H9 (cell line): Measurements from ENCODE around the gene CCDC12. TPM values are rescaled to one million over a fixed set of nuclear protein-coding genes. Genes with fewer than 3 reads are reported as not detected.

Experiments
- DNase-seq: peaks from one replicate; pipeline ENCODE4 v3.0.0-alpha.2; 2017
- H2AFZ ChIP-seq: one replicate; pipeline ENCODE4 v1.6.1; 2013; ENCODE audit warnings: mild to moderate bottlenecking, low read length, control low read depth, moderate library complexity
- H2AK5ac ChIP-seq: 2 replicates; pipeline ENCODE4 v1.6.1; 2013; ENCODE audit warnings: low read length, control low read depth, mixed read lengths; ENCODE audit not compliant: insufficient read length
- H2BK120ac ChIP-seq: one replicate; pipeline ENCODE4 v1.6.1; 2013; ENCODE audit warnings: low read depth, mild to moderate bottlenecking, low read length, control low read depth, inconsistent platforms; ENCODE audit not compliant: poor library complexity, severe bottlenecking
- H2BK12ac ChIP-seq: 2 replicates; pipeline ENCODE4 v1.6.1; 2013; ENCODE audit warnings: low read length, control low read depth, mixed read lengths, low read depth; ENCODE audit not compliant: insufficient read length
- H2BK15ac ChIP-seq: 2 replicates; pipeline ENCODE4 v1.6.1; 2013; ENCODE audit warnings: low read depth, low read length, control low read depth
- H2BK20ac ChIP-seq: one replicate; pipeline ENCODE4 v1.6.1; 2013; ENCODE audit warnings: low read depth, mild to moderate bottlenecking, low read length, control low read depth, inconsistent platforms; ENCODE audit not compliant: poor library complexity, severe bottlenecking
- H2BK5ac ChIP-seq: 2 replicates; pipeline ENCODE4 v1.6.1; 2013; ENCODE audit warnings: low read length, control low read depth, mixed read lengths; ENCODE audit not compliant: insufficient read length
- H3K14ac ChIP-seq: 2 replicates; pipeline ENCODE4 v1.6.1; 2013; ENCODE audit warnings: low read length, control low read depth; ENCODE audit not compliant: insufficient read depth
- H3K18ac ChIP-seq: 2 replicates; pipeline ENCODE4 v1.6.1; 2013; ENCODE audit warnings: low read depth, mild to moderate bottlenecking, mixed read lengths, low read length, control low read depth; ENCODE audit not compliant: insufficient read length
- H3K23ac ChIP-seq: 2 replicates; pipeline ENCODE4 v1.6.1; 2013; ENCODE audit warnings: low read length, control low read depth, mixed read lengths, low read depth; ENCODE audit not compliant: insufficient read length
- H3K23me2 ChIP-seq: 2 replicates; pipeline ENCODE4 v1.6.1; 2013; ENCODE audit warnings: low read depth, mild to moderate bottlenecking, mixed read lengths, low read length, control low read depth; ENCODE audit not compliant: insufficient read length, poor library complexity, severe bottlenecking
- H3K27ac ChIP-seq: 2 replicates; pipeline ENCODE4 v1.5.1; 2013; ENCODE audit warnings: low read length, control low read depth, mixed read lengths, low read depth; ENCODE audit not compliant: insufficient read length
- H3K27me3 ChIP-seq: 2 replicates; pipeline ENCODE4 v1.6.1; 2013; ENCODE audit warnings: low read length, control low read depth, inconsistent platforms; ENCODE audit not compliant: insufficient read depth
- H3K4ac ChIP-seq: 2 replicates; pipeline ENCODE4 v1.6.1; 2013; ENCODE audit warnings: low read depth, mild to moderate bottlenecking, control low read depth, inconsistent platforms, low read length, moderate library complexity
- H3K4me1 ChIP-seq: 2 replicates; pipeline ENCODE4 v1.6.1; 2013; ENCODE audit warnings: low read length, control low read depth, inconsistent platforms; ENCODE audit not compliant: insufficient read depth
- H3K4me2 ChIP-seq: 2 replicates; pipeline ENCODE4 v1.6.1; 2013; ENCODE audit warnings: low read length, control low read depth, mixed read lengths; ENCODE audit not compliant: insufficient read length, insufficient read depth
- H3K56ac ChIP-seq: 2 replicates; pipeline ENCODE4 v1.6.1; 2013; ENCODE audit warnings: low read depth, mild to moderate bottlenecking, mixed read lengths, low read length, control low read depth; ENCODE audit not compliant: insufficient read length
- H3K79me1 ChIP-seq: 2 replicates; pipeline ENCODE4 v1.6.1; 2013; ENCODE audit warnings: low read depth, mild to moderate bottlenecking, moderate library complexity, low read length, control low read depth, inconsistent platforms; ENCODE audit not compliant: insufficient read depth, poor library complexity, severe bottlenecking
- H3K79me2 ChIP-seq: 2 replicates; pipeline ENCODE4 v1.6.1; 2013; ENCODE audit warnings: low read length, control low read depth, inconsistent platforms; ENCODE audit not compliant: insufficient read depth
- H3K9ac ChIP-seq: 2 replicates; pipeline ENCODE4 v1.6.1; 2013; ENCODE audit warnings: low read length, control low read depth, mixed read lengths; ENCODE audit not compliant: insufficient read length; ENCODE audit errors: extremely low read depth
- H3K9me3 ChIP-seq: one replicate; pipeline ENCODE4 v1.6.1; 2013; ENCODE audit warnings: low read depth, low read length, inconsistent platforms; ENCODE audit not compliant: control insufficient read depth
- H3T11ph ChIP-seq: one replicate; pipeline ENCODE4 v1.6.1; 2013; ENCODE audit warnings: mild to moderate bottlenecking, low read length, control low read depth, inconsistent platforms
- H4K20me1 ChIP-seq: one replicate; pipeline ENCODE4 v1.6.1; 2013; ENCODE audit not compliant: control insufficient read depth, insufficient read length, insufficient read depth
- H4K5ac ChIP-seq: 2 replicates; pipeline ENCODE4 v1.6.1; 2013; ENCODE audit warnings: low read depth, mild to moderate bottlenecking, mixed read lengths, low read length, control low read depth; ENCODE audit not compliant: insufficient read length
- H4K8ac ChIP-seq: replicated peaks from 2 replicates; pipeline ENCODE4 v1.6.1; 2013; ENCODE audit warnings: low read length, control low read depth, mixed read lengths, low read depth; ENCODE audit not compliant: insufficient read length
- H4K91ac ChIP-seq: 2 replicates; pipeline ENCODE4 v1.6.1; 2013; ENCODE audit warnings: low read depth, mild to moderate bottlenecking, moderate library complexity, mixed read lengths, low read length, control low read depth; ENCODE audit not compliant: insufficient read length
- H3K27ac Mint-ChIP-seq, 3 experiments: 2 replicates in 2 of 3; 3 replicates in 1 of 3; pipeline ENCODE4 v1.8.0; 2020 to 2021; ENCODE audit warnings: mixed read lengths in 3 of 3, mild to moderate bottlenecking in 1 of 3, moderate library complexity in 1 of 3
- H3K27me3 Mint-ChIP-seq: 2 replicates; pipeline ENCODE4 v1.8.0; 2021; ENCODE audit warnings: low read depth, mild to moderate bottlenecking, moderate library complexity, mixed read lengths
- H3K36me3 Mint-ChIP-seq, 3 experiments: 2 replicates in 2 of 3; 3 replicates in 1 of 3; pipeline ENCODE4 v1.8.0; 2020 to 2021; ENCODE audit warnings: low read depth in 3 of 3, mixed read lengths in 3 of 3; ENCODE audit not compliant: insufficient read depth in 1 of 3
- H3K4me1 Mint-ChIP-seq, 2 experiments: 2 replicates each; pipeline ENCODE4 v1.8.0; 2020; ENCODE audit warnings: mixed read lengths in 2 of 2
- H3K4me3 Mint-ChIP-seq, 2 experiments: 2 replicates in 1 of 2; 3 replicates in 1 of 2; pipeline ENCODE4 v1.8.0; 2020 to 2021; ENCODE audit warnings: mild to moderate bottlenecking in 2 of 2, mixed read lengths in 2 of 2, moderate library complexity in 1 of 2
- H3K9me3 Mint-ChIP-seq, 2 experiments: 2 replicates in 1 of 2; 3 replicates in 1 of 2; pipeline ENCODE4 v1.8.0; 2020; ENCODE audit warnings: mild to moderate bottlenecking in 2 of 2, mixed read lengths in 2 of 2, moderate library complexity in 1 of 2
- CTCF ChIP-seq: fragments of 200-600 bp; sonication (generic); conservative IDR thresholded peaks from 3 replicates; pipeline ENCODE4 v1.8.0; 2021; ENCODE audit warnings: antibody characterized with exemption, mild to moderate bottlenecking
- WGBS: extraction: QIAGEN DNeasy Blood & Tissue Kit; methylation state at CpG from one replicate; pipeline ENCODE4 v1.1.7; 2013; ENCODE audit warnings: missing lambda C conversion rate, low lambda C conversion rate, mixed read lengths; ENCODE audit not compliant: insufficient read length; ENCODE audit errors: extremely low coverage; 5-methylcytosine and 5-hydroxymethylcytosine counted together
- total RNA-seq: library from RNA; stranded (reverse); gene quantifications from 2 replicates; pipeline ENCODE4 v1.2.1, GENCODE V29; 2021

CCDC12 gene
- total RNA-seq, 1 experiment from 2014 or later = 54.0 TPM

GRCh38 chr3:46892285-46893145 is 84.0 kb downstream of the CCDC12 start:
- peaks cover 21 to 24% of the 10 kb centered on the region in 2 experiments for H3K4me1 Mint-ChIP-seq
- WGBS = no CpG with 5 or more reads among the region's 58 CpGs
- peaks cover 24% of the 10 kb centered on the region; the same call in 1 of the 2 replicates for H3K27me3 ChIP-seq

More at GRCh38 chr3:46892285-46893145, 84.0 kb downstream of the CCDC12 start:
- peak; percentile 95 for DNase-seq
- no peak overlapping the region for H3K56ac ChIP-seq
- no peaks in the 10 kb centered on the region for H3K79me1 ChIP-seq
- H2BK15ac ChIP-seq = no peak overlapping the region
- no peaks in the 10 kb centered on the region for H3K79me2 ChIP-seq
- H3K23me2 ChIP-seq = peaks cover 8% of the 10 kb centered on the region
- no peak overlapping the region for H3K23ac ChIP-seq
- H3K27ac ChIP-seq = no peak overlapping the region
- no peak overlapping the region for H2AFZ ChIP-seq
- H3K4ac ChIP-seq = no peak overlapping the region
- no peak overlapping the region for H4K5ac ChIP-seq
- H2BK5ac ChIP-seq = no peak overlapping the region
- H3K4me2 ChIP-seq = peak overlapping the region; percentile 51
- peak; percentile 40; the same call in 2 of the 3 replicates for TF ChIP-seq CTCF
- H3K14ac ChIP-seq = no peak overlapping the region
- no peaks in the 10 kb centered on the region; the same call in 1 of the 2 replicates for H3K4me1 ChIP-seq
- Mint-ChIP-seq H3K27me3 (peaks cover 89% of the 10 kb centered on the region), H3K4me3 (peak overlapping the region; percentile 60 to 76), H3K9me3 (no peaks in the 10 kb centered on the region; a peak in 1 of 5 replicates), H3K27ac (no peak overlapping the region), H3K36me3 (no peaks in the 10 kb centered on the region)
- H2BK20ac ChIP-seq = no peak overlapping the region
- H3T11ph ChIP-seq = no peak overlapping the region
- H3K18ac ChIP-seq = no peak overlapping the region
- H4K91ac ChIP-seq = no peak overlapping the region
- H2AK5ac ChIP-seq = no peak overlapping the region
- no peaks in the 10 kb centered on the region for H4K20me1 ChIP-seq
- no peak overlapping the region for H3K9ac ChIP-seq
- H2BK120ac ChIP-seq = no peak overlapping the region
- H3K9me3 ChIP-seq = no peaks in the 10 kb centered on the region
- H2BK12ac ChIP-seq = no peak overlapping the region
- H4K8ac ChIP-seq = no peak overlapping the region
